ENCODE results near the gene KRTAP5-8.
"Not testable (repeated sequence)": the region's sequence is repeated elsewhere in the genome, so short reads cannot be mapped to it uniquely, and the experiment has no call there.

KRTAP5-8 gene

DNA sequence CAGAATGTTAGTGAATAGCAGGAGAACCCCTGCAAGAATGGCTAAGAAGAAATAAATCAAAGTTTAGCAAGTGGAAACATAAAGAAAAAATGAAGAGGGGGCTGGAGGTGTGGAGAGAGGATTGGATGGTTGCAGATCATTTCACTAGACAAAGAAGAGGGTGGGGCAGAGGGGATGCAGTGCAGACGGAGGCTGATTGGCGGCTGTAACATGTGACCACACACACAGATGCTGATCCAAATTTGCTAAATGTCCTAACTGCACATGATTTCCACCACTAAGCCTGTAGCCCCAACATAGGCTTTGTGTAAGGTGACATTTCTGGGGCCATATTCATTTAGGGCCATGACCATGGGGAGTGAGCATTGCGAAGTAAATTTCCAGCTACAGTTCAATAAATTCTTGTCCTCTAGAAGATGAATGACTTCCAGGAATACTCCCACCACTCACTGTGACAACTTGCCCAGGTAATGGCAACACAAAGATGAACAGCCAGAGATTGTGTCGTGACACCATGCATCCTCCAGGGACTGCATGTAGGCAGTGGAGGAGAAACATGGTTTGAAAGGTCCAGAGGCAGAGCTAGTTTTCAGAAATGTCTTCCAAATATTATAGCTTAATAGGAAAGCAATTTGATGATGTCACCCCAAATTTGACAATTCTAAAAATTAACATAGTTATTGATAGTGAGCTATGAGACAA lies 38.0 kb downstream of the KRTAP5-8 start:
- DNase-seq: no peak

DNA sequence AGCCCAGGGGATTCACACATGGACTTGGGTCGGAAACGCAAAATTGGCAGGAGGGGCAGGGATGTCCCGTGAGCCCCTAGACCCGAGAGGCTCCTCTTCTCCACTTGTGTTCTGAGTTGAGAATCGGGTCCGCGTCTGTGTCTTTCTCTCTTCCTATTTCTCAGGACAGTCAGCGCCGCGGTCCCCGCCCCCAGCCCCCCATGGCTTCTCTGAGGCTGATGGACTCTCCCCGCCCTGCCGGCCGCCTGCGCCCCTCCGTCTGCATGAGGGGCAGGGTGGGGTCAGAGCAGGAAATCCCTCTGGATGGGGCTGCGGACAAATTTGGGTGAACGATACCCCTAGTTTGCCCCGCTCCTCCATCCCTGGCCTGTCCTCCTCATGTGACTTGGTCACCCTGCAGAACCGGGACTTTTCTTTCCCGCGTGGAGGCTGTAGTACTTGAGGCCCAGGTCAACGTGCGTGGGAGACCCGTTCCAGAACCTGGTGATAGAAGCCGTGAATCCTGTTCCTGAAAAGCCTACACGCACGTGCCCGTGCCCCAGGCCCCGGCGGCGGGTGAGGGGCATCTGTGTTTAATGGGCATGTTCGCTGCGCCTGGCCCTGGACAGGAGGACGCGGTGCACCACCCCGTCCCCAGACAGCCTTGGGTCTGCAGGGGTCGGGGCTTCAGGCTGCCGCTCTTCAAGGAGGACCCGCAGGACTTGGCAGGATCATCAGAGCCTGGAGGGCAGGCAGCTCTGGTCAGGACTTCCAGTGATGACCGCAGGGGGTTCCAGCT lies 39.1 kb downstream of the KRTAP5-8 start:
- DNase-seq: not testable (repeated sequence)

DNA sequence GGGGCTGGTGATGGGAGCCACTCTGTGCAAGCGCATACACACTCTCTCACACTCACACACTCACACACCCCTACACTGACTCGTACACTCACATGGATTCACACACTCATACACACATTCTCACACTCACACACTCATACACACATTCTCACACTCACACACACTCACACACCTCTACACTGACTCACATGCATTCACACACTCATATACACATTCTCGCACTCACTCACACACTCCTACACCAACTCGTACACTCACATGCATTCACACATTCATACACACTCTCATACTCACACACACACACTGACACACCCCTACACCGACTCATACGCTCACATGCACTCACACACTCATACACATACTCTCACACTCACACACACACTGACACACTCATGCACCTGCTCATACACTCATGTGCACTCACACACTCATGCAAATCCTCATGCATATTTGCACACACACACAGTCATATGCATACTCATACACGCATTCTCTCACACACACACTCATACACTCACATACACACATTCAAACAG lies 39.7 kb downstream of the KRTAP5-8 start:
- no peak for DNase-seq

DNA sequence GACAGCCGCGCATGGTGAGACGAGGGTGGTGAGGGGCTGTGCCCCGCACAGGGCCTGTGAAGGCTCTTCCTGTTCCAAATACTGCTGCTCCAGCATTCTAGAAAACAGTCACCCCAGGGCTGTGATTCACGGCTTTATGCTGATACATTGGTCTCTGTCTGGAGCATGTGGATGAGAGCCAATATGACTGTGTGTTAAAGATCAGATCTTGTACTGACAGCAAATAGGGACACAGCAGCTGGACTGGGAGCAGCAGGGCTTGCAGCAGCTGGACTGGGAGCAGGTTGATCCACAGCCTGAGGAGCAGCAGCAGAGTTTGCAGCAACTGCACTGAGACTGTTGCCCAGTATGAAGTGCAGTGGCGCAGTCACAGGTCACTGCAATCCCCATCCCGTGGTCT lies 41.7 kb downstream of the KRTAP5-8 start:
- not testable (repeated sequence) for DNase-seq

DNA sequence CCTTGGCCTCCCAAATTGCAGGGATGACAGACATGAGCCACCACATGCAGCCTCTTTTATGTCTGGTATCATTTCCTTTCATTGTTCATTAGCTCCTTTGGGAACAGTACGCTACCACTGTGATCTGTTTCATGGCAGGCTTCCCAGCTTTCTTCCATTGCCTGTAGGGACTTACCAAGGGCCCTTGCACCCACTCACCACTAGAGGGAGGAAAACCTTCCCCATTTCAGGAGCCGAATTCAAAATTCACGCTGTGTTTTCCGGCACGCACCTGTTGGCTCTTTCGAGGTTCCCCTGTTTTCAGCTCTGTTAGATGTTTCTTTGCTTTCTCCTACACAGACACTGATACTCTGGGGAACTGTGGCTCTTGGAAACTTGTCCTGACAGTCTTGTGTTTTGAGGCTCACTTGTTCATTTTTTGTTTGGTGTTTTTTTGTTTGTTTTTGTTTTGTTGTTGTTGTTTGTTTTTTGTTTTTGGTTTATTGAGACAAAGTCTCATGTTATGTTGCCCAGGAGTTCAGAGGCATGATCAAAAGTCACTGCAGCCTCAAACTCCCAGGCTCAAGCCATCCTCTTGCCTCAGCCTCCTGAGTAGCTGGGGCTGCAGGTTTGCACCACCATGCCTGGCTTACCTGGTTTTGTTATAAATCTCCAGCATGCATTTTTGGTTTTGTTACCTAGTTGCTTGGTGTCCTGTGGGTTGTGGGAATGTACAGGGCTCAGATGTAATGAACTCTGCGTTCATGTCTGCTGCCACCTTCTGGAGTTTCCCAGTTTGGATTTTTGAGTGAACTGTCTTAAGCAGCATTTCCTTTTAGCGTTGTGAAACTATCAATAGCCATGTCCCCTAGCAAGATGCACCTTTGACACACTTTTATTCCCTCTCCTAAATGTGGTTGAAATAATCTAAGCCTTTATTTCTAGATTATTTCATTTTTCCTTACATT lies 42.5 kb downstream of the KRTAP5-8 start:
- peak; percentile 32 for DNase-seq

DNA sequence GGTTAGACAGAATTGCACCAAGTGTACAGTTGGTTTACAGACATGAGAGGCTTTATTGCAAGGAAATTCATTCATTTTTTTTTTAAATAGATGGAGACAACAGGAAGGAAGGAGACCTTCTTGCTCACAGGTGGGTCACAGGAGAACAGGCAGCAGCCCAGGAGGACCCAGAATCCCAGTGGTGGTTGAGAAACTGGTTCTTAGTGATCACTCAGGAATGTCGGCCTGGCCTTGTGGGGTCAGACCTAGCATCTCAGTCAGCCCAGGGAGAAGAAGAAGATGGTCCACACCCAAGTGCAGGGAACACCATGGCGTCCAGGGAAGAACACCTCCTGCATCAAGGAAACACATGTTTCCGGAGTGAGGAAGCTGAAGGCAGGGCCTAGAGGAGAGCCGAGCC lies 44.0 kb downstream of the KRTAP5-8 start:
- DNase-seq: no peak

DNA sequence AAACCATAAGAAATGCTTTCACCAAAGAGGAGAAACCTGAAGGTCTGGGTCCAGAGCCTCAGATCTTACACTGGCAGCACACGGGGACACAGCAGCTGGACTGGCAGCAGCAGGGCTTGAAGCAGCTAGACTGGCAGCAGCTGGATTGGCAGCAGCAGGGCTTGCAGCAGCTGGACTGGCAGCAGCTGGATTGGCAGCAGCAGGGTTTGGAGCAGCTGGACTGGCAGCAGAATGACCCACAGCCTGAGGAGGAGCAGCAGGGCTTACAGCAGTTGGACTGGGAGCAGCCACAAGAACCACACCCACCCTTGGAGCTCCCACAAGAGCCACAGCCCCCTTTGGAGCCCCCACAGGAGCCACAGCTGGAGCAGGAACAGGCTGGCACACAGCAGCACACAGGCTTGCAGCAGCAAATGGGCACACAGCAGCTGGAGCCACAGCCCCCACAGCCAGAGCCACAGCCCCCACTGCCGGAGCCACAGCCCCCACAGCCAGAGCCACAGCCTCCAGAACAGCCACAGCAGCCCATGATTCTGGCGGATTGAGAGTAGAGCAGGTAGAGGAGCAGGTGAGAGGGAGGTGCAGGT lies 44.6 kb downstream of the KRTAP5-8 start, which contains the start of gene KRTAP5-11:
KRTAP5-11 (minus strand) TSS at position 567 of the 587 bp plus-strand sequence; CDS start at position 529, 38 bp downstream.
- DNase-seq: no peak

DNA sequence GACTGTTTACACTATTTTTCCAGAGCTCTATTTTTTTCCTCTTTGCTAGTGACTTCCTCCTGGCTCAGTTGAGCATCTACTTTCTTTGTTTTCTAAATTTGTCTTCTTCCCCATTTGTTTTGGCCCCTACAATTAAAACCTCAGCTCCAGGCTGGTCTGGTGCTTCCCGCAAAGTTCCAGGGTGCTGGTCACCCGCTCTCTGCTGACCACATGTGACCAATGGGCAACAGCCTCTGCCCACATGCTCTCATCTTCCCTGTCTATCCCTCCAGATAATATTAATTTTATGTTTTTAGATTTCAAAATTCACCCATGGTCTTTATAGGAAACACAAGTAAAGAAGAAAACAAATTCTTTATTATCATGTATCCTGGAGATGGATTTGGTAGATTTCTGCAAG lies 45.1 kb downstream of the KRTAP5-8 start:
- not testable (repeated sequence) for DNase-seq

DNA sequence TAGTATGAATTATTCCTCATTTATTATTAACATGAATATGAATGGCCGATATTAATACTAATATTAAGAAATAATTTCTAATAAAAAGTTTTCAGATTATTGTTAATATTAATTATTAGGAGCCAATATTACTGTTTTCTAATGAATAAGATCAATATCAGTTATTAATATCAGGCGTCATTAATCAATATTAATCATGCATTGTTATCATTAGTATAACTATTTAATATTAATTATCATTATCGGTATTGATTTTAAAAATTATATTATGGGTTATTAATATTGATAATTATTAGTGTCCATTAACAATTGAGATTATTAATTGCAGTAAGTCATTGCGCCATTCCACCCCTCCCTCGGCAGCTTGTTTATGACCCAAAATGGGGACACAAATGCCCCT lies 47.8 kb downstream of the KRTAP5-8 start:
- not testable (repeated sequence) for DNase-seq

DNA sequence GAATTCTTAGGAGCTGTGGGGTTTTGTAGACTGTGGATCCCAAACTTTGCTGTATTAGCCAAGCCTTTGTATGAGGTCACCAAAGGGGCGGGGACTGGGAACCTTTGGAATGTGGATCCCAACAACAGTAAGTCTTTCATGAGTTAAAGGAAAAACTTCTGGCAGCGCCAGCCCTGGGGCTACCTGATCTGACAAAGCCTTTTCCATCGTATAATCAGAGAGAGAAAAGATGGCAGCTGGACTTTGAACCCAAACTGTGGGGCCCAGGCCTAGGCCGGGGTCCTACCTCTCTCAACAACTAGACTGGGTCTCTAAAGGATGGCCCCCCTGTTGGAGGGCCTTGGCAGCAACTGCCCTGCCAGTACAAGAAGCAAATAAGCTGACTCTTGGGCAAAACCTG lies 50.5 kb downstream of the KRTAP5-8 start:
- not testable (repeated sequence) for DNase-seq

Measured in CD4-positive, alpha-beta T cell treated with Interleukin-6 for 4 hours (primary cell).